GM19468 (cell line): ENCODE results near the gene LPP.

Experiments used
- ATAC-seq: cut with Tn5 transposase; IDR thresholded peaks from one replicate; pipeline ENCODE4 v1.9.1; 2021; ENCODE audit warnings: mild to moderate bottlenecking, moderate library complexity, moderate number of reproducible peaks; ENCODE audit not compliant: unreplicated experiment; ENCODE audit errors: extremely low read depth

The LPP gene

DNA sequence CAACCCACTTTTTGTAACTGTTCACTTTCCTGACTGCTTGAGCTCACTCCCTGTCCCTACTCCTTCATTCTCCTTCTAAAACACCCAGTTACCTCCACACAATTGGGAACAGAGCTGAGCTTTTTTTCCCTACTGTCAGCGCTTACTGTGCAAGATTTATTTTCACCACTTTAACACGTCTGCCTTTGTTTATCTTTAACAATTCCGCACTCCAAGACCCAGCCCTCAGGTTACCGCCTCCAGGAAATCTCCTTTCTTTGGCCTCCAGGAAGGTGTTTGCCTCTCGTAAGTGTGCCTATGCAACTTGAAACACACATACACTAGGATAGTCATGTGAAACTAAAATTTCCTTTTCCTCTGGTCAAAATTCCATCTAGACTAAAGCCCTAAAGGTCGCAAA lies 745.9 kb downstream of the LPP start:
- no peak for ATAC-seq

DNA sequence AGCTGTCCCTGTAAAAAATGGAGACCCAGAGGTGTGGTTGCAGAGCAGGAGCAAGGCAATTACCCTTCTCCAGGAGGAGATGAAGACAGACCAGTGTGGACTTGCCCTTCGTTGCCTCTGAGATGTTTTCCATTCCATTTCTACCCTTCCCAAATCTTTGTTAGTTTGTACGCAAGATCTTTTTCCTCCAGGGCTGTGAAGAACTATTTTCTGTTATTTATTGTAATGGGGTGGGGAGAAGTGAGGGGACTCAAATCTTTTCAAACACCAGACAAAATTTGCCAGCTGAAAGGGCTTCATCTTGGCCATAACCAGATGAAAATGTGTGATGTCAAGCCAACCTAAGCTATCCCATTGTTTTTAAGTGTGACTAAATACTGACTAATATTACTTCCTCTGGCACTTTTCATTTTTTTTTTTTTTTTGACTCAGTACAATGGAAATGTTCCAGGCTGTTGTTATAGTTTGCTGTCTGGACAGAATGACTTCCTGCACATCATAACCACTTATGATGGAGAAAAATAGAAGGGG lies 746.5 kb downstream of the LPP start:
- no peak for ATAC-seq

DNA sequence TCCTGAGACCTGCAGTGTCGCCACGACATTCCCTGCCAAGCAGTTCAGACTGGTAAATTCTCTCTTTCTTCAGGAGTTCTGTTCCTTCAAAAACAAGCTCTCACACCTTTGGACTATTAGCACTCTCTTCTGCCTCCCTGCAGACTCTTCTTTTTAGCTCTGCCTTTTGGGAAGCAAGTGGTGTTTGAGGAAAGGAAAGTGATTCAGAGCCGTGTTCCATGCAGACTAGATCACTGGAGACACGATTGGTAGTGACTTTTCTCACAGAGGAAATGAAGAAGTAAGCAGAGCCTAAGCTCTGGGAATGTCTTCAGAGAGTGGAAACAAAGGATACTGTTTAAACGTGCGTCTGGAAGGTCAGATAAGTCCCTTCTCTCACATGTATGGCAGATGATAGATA lies 747.2 kb downstream of the LPP start:
- no peak for ATAC-seq

GRCh38 chr3:188901671-188902287 lies 747.8 kb downstream of the LPP start:
- no peak for ATAC-seq

- ATAC-seq, result no peak
Measured at GRCh38 chr3:188904670-188905069, 750.7 kb downstream of the LPP start.

DNA sequence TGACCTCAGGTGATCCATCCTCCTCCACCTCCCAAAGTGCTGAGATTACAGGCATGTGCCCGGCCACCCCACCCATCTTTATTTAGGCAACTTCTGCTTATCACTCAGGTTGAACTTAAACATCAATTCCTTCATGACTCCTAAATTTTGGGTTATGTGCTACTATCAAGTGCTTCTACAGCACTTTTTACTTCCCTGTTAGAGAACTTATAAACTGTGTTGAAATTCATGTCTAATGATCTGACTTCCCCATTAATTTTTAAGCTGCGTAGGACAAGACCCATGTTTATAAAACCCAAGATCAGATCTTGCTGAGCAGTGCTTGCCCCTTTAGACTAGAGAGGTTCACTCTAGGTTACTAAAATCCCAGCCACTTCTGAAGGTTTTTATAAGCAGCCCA lies 751.6 kb downstream of the LPP start:
- ATAC-seq, result no peak

DNA sequence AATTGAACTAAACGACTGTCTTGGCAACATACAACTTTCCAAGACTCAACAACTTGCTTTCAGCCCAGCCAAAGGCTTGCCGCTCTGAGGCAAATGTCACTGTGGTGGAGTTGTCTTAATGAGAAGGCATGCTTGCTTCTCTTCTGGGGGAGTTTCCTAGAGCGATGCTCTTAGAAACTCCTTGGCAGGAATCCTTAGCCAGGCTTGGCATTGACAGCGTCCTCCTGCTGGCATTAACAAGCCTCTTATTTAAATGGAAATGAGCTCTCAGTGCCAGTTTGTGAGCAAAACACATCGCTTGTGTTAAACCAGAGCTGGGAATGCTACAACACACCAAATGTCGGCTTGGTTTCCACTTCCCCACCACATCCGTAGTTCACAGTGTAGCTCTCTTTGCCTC lies 752.3 kb downstream of the LPP start:
- no peak for ATAC-seq

- ATAC-seq, result no peak
Measured at GRCh38 chr3:188908002-188908850, 754.3 kb downstream of the LPP start.

- no peak for ATAC-seq
Measured at GRCh38 chr3:188911026-188911850, 757.3 kb downstream of the LPP start.

GRCh38 chr3:188913084-188913483 lies 759.1 kb downstream of the LPP start:
- ATAC-seq, result no peak

GRCh38 chr3:188914552-188914951 lies 760.6 kb downstream of the LPP start:
- ATAC-seq, result no peak

DNA sequence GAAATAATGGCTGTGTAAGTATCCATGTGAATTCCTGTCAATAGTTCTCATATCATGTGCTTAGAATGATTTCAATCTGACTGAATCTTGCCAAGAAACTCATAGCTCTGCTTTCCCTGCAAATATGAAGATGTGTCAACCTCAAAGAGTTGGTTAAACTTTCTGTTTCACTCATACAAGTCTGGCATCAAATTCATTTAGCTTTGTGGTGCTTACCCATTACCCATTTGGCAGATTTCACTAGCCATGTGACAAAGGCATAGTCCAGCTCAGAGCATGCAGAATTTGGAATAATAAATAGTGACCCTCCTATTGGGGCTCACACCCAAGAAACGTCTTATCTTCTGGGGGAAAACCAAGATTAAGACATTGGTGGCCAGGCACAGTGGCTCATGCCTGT lies 761.2 kb downstream of the LPP start:
- ATAC-seq, result no peak

- ATAC-seq, result no peak
Measured at GRCh38 chr3:188916934-188917401, 763.0 kb downstream of the LPP start.

DNA sequence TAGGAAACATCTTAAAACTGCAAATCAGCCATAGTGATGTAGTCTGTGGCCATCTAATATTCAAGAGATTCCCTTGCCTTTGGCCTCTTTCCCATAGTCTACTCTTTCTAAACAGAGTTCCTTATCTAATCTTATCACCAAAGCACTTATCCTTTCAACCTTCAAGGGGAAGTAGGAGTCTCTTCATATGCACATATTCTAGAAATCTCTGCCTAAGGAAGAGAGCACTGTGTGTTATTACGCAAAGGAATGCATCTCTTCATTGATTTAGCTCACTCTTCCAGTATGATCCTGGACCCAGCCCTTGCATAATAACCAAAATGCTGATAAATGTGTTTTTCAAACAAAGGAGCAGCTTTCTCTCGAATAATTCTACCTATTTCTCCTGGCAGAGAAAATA lies 764.1 kb downstream of the LPP start:
- ATAC-seq, result no peak

- no peak for ATAC-seq
Measured at GRCh38 chr3:188923671-188924070, 769.7 kb downstream of the LPP start.

DNA sequence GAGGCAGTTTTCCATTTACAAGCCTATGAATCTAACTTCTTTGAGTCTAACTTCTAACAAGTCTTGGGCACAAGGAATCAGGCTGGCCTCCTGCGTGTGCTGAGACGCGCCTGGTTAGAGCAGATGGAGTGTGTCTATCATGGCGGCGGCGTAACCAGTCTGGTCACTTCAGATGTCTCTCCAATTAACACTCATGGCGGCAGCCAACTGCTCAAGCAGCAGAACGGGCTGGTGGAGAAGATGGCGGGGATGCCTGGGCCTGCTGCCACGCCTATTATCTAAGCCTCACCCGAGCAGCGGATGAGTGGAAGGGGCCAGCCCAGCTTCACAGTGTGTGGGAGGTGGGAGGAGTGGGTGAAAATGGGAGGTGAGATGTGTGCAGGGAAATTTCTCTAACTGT lies 771.4 kb downstream of the LPP start:
- ATAC-seq, result no peak

DNA sequence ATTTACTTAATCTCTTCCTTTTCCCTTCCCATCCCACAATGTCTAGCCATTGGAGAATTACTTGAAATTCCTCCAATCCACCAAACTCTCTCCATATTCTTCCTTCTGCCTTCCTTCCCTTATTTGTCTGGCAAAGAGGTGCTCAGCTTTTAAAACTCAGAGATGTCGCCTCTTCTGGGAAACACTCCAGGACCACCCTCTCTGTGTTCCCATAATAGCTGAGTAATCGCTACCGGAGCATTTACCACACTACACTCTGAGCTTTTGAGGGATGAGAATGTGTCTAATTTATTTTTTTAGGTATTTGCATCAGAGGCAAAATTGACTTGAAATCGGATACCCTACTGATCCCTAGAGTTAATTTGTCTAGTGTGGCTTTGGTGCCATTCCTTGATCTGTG lies 772.2 kb downstream of the LPP start:
- no peak for ATAC-seq

- no peak for ATAC-seq
Measured at GRCh38 chr3:188926741-188927511, 773.0 kb downstream of the LPP start.

DNA sequence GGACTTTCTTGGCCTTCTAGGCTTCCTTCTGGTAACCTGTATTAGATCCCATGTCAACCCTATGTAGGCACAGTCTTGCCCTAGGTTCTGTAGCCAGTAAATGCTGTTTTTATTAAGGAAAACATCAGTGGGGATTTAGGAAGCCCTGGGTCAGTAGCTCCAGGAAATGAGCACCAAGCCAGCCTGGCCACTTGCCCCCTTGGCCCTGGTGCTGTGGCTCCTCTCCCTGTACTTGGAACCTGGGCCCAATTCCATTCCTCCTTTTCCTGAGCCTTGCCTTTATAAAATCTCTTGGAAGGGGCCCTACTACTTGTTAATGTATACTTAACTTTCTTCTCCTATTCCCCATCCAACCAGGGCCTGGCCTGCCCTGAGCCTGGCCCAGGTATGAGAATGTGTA lies 774.0 kb downstream of the LPP start:
- no peak for ATAC-seq

DNA sequence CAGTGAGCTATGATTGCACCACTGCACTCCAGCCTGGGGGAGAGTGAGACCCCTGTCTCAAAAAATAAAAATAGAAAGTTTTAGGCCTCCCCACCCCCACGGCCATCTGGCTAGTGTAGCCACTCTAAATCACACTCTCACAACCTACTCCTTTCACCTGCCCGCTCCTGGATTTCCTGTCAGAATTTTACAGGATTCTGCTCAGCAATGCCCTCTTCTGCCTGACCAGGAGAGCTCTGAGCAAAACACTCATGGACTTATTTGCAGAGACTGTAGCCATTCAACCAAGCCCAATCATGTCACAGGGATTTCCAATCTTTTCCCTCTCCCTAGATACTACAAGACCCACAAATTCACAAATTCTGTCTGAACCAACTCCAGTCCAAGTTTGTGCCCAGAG lies 775.2 kb downstream of the LPP start:
- no peak for ATAC-seq
